Measurements from ENCODE around the gene AQP3.

DNA sequence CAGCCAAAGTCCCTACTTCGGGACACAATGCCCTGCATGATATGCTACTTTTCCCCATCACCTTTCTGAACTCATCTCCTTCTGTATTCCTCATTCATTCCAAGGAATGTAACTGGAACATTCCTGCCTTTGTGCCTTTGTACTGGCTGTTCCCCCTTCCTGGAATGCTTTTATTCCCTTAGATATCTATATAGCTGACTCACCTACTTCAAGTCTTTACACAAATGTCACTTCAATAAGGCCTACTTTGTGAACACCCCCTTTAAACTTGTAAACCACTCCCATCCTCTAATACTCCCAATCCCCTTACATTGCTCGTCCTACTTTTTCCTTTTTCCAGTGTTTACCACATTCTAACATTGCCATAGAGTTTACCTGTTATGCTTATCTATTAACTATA, 24.0 kb upstream of the AQP3 start:
- TF ChIP-seq, protein P1, sequence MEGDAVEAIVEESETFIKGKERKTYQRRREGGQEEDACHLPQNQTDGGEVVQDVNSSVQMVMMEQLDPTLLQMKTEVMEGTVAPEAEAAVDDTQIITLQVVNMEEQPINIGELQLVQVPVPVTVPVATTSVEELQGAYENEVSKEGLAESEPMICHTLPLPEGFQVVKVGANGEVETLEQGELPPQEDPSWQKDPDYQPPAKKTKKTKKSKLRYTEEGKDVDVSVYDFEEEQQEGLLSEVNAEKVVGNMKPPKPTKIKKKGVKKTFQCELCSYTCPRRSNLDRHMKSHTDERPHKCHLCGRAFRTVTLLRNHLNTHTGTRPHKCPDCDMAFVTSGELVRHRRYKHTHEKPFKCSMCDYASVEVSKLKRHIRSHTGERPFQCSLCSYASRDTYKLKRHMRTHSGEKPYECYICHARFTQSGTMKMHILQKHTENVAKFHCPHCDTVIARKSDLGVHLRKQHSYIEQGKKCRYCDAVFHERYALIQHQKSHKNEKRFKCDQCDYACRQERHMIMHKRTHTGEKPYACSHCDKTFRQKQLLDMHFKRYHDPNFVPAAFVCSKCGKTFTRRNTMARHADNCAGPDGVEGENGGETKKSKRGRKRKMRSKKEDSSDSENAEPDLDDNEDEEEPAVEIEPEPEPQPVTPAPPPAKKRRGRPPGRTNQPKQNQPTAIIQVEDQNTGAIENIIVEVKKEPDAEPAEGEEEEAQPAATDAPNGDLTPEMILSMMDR (IDR thresholded peaks at IDR 0.05), result no peak
- no peak for TF ChIP-seq EP300 (IDR thresholded peaks at IDR 0.05)
- TF ChIP-seq POLR2A (IDR thresholded peaks at IDR 0.05), result no peak
- TF ChIP-seq POLR2AphosphoS5 (IDR thresholded peaks at IDR 0.05), result no peak

Measured in stomach (tissue), 4 donors.